NOMO-1 treated with dmso at 0.1 percent for 144 hours (cell line): Measurements from ENCODE around the gene CLIP3.
"Not testable (repeated sequence)": the region's sequence is repeated elsewhere in the genome, so short reads cannot be mapped to it uniquely, and the experiment has no call there.

ENCODE experiments used
- DNase-seq: peaks from one replicate; lab custom pipeline; 2025; ENCODE audit not compliant: unreplicated experiment; lab: John Stamatoyannopoulos, UW

CLIP3 gene

GRCh38 chr19:36032251-36033104 is at the start of gene CLIP3:
CLIP3 (minus strand) TSS chr19:36032873; CDS start chr19:36032357, 516 bp downstream.
- DNase-seq, result no peak

GRCh38 chr19:36081894-36082293 is 49.2 kb upstream of the CLIP3 start:
- DNase-seq, result no peak

- no peak for DNase-seq
Observed at GRCh38 chr19:36081385-36081784, 48.7 kb upstream of the CLIP3 start.

- no peak for DNase-seq
Observed at GRCh38 chr19:36079389-36079945, 46.8 kb upstream of the CLIP3 start.

GRCh38 chr19:36073121-36073876 is 40.6 kb upstream of the CLIP3 start:
- DNase-seq, result no peak

- DNase-seq, result no peak
Observed at GRCh38 chr19:36072081-36072480, 39.4 kb upstream of the CLIP3 start.

- DNase-seq, result not testable (repeated sequence)
Observed at GRCh38 chr19:36068810-36069499, 36.3 kb upstream of the CLIP3 start.

GRCh38 chr19:36067681-36068080 is 35.0 kb upstream of the CLIP3 start:
- DNase-seq, result no peak

- no peak for DNase-seq
Observed at GRCh38 chr19:36064826-36065225, 32.2 kb upstream of the CLIP3 start.

GRCh38 chr19:36061367-36061766 is 28.7 kb upstream of the CLIP3 start:
- no peak for DNase-seq

GRCh38 chr19:36060430-36060829 is 27.8 kb upstream of the CLIP3 start:
- DNase-seq, result no peak

- no peak for DNase-seq
Observed at GRCh38 chr19:36059180-36059910, 26.7 kb upstream of the CLIP3 start.

- no peak for DNase-seq
Observed at GRCh38 chr19:36058481-36059179, 26.0 kb upstream of the CLIP3 start.

GRCh38 chr19:36054733-36055686 is 22.3 kb upstream of the CLIP3 start, which contains the start of gene WDR62:
WDR62 (plus strand) TSS chr19:36054897; CDS start chr19:36054972, 75 bp downstream.
- DNase-seq, result peak; percentile 93

GRCh38 chr19:36054119-36054732 is 21.6 kb upstream of the CLIP3 start, which contains the start of gene THAP8:
THAP8 (minus strand) TSS chr19:36054285; CDS start chr19:36054217, 68 bp downstream.
- DNase-seq, result peak; percentile 97

GRCh38 chr19:36051637-36052036 is 19.0 kb upstream of the CLIP3 start:
- no peak for DNase-seq

GRCh38 chr19:36051236-36051635 is 18.6 kb upstream of the CLIP3 start:
- DNase-seq, result no peak

GRCh38 chr19:36049080-36049698 is 16.5 kb upstream of the CLIP3 start:
- DNase-seq, result no peak
